Measurements from ENCODE around the gene DPEP3.
A peak's percentile ranks its signal among the peaks of the same experiment; 100 is the strongest.

Gene DPEP3

GRCh38 chr16:67979955-67980678, at the start of gene DPEP3:
DPEP3 (minus strand) TSS chr16:67980499; CDS start chr16:67980380, 119 bp downstream.
- H3K4me3 ChIP-seq (ENCODE audit: low read length), result no peak within 1 kb of the TSS
- no peak for DNase-seq (ENCODE audit: low read depth)
- TF ChIP-seq CTCF (conservative IDR thresholded peaks at IDR 0.05; ENCODE audit: low read length), result peak; percentile 7; the same call in 1 of the 2 replicates

GRCh38 chr16:68028996-68029395, 48.7 kb upstream of the DPEP3 start:
- no peak for DNase-seq (ENCODE audit: low read depth)
- H3K4me3 ChIP-seq (ENCODE audit: low read length), result no peak overlapping the region
- no peak for TF ChIP-seq CTCF (conservative IDR thresholded peaks at IDR 0.05; ENCODE audit: low read length)

- DNase-seq (ENCODE audit: low read depth), result peak; percentile 88
- TF ChIP-seq CTCF (conservative IDR thresholded peaks at IDR 0.05; ENCODE audit: low read length), result no peak
- H3K4me3 ChIP-seq (ENCODE audit: low read length), result peak within 1 kb of the TSS; percentile 98
Measured at GRCh38 chr16:68022728-68023537, 42.6 kb upstream of the DPEP3 start, which contains the start of the genes DDX28 and DUS2. DDX28 (minus strand) TSS chr16:68023232; CDS start chr16:68023202, 30 bp downstream. DUS2 (plus strand) TSS chr16:68023284; CDS start chr16:68038024, 14,740 bp downstream.

- no peak for TF ChIP-seq CTCF (conservative IDR thresholded peaks at IDR 0.05; ENCODE audit: low read length)
- peak overlapping the region; percentile 98 for H3K4me3 ChIP-seq (ENCODE audit: low read length)
- no peak for DNase-seq (ENCODE audit: low read depth)
Measured at GRCh38 chr16:68022278-68022727, 42.0 kb upstream of the DPEP3 start.

- H3K4me3 ChIP-seq (ENCODE audit: low read length), result no peak overlapping the region; the same call in 1 of the 2 replicates
- TF ChIP-seq CTCF (conservative IDR thresholded peaks at IDR 0.05; ENCODE audit: low read length), result no peak
- no peak for DNase-seq (ENCODE audit: low read depth)
Measured at GRCh38 chr16:68021490-68021889, 41.2 kb upstream of the DPEP3 start.

GRCh38 chr16:68019167-68019680, 38.9 kb upstream of the DPEP3 start:
- DNase-seq (ENCODE audit: low read depth), result no peak
- H3K4me3 ChIP-seq (ENCODE audit: low read length), result no peak overlapping the region
- TF ChIP-seq CTCF (conservative IDR thresholded peaks at IDR 0.05; ENCODE audit: low read length), result no peak
